Stimulated activated CD4-positive, alpha-beta T cell treated with anti-CD3 and anti-CD28 coated beads, Interleukin-4, amount 100 ng/mL, for 4 hours (primary cell): Measurements from ENCODE around the gene YTHDF1.

ENCODE experiments used
- DNase-seq, 2 experiments: peaks; one replicate each; pipeline ENCODE4 v3.0.0-alpha.2; 2020

Gene YTHDF1

DNA sequence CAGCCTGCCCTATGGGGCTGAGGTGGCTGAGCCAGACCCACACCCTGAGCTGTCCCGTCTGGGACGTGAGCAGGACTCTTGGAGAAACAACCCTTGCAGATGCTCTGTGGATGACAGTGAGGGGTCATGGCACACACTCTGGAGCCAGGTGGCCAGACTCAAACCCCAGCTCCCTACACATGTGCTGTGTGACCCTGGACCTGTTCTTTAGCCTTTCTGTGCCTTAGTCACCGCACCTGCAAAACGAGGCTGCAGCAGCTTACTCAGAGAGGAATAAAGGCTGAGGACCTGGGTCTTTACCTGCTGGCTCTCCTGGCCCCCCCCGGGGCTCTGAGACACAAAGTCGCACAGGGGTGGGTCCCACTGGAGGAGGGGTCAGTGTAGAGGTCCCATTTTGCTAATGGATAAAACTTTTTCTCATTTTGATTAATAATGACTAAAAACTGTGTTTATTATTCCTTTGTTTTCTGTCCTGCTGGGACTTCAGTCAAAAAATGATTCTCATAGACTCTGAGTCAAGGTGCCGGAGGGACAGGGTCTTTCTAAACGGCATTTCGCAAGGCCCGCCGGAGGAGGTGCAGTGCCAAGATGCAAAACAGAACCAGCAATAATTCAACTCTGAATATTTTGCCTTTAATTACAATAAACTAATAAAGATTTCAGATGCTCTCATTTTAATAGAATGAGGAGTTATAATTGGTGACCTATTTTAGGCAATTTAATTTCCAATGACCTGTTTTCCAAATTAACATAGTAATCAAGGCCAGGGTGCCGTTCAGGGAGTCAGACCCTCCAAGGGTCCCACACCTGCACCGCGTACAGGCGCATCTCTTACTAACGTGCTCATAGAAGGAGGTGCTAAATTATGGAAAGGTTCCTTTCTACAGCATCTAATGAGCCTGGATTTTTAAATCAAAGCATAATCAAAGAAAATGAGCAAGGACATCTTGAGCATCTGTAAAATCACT is 62.4 kb downstream of the YTHDF1 start:
- DNase-seq, result no peak

DNA sequence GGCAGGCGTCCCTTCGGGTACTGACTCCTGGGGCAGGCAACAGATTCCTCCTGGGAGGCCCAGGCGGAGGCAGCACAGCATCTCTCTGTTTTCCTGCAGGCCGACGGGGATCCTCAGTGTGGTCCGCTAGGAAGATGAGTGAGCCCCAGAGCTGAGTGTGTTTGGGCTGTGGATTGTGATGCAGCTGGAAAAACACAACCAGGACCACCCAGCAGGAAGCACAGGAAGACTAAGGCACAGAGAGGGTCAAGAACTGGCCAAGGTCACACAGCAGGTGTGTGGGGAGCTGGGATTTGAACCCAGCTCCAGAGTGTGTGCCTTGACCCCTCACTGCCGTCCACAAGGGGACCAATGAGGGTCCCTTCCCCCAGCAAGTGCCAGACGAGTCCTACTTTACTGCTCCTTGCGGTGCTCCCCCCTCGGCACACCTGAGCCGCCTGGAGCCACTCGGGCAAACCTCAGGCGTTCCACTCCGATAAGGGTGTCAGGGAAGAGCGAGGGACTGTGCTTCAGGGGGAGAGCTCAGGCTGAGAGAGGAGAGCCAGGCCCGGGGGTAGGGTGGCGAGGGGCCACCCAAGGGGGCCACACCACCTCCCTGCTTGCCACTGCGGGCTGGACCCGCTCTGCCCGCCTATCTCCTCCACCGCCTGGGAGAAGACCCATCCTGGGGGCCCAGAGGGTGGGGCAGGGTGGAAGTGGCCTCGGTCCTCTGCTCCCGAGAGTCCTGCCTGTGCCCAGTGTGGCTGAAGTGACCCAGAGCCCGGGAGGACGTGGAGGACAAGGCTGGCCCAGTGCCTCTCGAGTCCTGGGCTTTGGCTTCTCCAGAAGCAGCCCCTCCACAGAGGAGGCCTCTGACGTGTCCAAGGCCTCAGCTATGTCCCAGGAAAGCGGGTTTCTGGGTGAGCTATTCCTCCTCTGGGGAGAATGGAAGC is 63.3 kb downstream of the YTHDF1 start:
- no peak for DNase-seq

DNA sequence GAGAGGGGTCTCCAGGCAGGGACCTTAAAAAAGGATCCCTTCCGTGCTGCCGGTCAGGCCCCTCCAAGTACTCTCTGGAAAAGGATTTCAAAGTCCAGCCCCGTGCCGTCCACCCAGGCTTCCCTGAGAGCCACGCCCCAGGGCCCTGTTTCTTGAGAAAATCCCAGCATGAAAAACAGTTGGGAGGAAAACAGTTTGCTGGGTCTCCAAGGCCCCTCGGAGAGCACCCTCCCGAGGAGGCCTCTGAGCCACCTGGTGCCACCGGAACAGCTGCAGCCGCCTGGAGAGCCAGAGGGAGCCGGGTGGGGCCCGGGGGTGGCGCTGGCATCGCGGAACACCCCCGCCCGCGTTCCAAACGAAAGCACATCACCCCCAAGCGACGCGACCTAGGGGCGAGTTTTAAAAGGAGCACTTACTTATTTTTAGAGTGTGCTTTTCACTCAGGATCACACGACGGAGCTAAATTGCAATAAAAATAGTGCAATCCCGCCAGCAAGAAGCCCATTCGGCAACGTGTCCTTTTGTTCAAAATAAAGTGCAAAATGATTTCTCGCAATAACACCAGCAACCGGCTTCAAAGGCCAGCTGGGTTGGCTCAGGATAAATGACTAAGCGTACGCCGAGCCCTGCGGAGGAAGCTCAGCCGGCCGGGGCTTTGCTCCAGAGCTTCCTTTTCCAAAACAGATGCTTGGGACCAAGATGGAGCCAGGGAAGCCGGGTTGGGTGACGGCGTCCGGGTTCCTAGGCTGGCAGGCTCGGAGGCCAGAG is 64.2 kb downstream of the YTHDF1 start:
- no peak for DNase-seq

DNA sequence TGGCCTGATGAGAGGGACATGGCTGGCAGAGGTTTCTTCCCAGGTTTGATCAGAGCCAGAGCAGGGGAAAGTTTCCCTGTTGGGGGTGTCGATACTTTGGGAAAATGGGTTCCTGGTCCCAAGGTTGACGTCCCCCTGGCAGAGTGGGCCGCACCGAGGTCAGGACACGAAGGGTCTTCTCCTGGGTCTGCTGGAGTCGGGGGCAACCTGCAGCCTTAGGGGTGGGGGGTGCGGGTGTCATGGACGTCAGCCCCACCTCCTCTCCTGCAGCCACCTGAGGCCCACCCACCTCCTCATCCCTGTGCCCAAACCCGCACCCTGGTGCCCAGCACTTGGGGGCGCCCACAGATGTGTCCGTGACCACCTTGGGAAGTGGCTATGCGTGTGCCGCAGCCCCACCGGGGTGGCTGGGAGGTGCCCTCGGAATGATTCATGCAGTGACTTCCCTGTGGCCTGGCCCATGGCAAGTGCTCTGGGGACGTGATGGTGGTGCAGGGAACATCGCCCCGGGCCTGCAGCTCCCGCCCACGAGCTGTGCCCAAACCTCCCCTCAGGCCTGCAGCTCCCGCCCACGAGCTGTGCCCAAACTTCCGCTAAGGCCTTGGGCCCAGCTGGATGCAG is 64.9 kb downstream of the YTHDF1 start:
- no peak for DNase-seq

DNA sequence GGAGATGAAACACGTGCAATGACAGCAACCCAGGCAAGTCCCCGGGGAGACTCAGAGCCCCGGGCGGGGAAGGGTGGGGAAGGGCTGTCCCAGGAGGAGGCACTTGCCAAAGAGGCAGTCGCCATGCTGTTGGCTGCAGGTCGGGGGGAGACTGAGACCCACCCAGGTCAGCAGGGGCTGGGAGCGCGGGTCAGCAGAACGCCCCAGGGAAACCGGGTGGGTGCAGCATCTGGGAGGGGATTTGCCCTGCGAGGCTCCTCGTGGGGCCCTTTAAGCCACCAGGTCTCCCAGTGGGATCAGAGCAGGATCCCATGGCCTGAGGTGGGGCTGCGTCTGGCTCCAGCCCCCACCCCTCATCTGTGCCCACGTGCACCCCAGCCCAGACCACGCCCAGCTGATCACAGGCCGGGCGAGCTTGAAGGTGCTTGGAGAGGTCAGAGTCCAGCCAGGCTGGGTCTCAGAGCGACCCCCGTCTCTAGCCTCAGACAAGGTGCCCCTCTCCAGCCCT is 65.5 kb downstream of the YTHDF1 start:
- no peak for DNase-seq

DNA sequence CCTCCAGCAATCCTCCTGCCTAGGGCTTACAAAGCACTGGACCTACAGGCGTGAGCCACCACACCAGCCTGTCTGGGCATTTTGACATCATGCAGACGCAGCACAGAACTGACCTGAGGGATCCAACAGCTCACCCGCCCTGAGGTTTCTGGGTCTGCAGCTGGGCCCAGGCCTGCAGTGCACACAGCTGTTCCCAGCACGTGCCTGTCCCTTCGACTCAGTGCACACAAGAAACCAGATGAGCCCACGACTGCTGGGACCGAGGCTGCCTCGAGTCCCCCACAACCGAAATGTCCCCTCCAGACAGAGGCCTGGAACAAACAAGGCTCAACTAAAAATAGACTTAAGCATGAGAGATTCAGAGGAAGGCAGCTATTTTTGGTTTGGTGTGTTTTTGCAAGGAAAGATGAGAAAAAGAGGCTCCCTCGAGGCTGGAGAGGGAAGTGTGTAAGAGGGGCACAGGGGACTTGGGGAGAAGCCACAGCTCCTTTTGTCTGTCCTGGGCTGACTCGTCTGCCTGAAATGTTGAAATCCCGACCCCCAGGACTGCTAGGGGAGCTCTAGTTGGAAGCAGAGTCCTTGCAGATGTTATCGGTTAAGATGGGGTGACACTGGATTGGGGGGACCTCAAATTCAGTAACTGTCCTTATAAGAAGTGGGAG is 66.3 kb downstream of the YTHDF1 start:
- no peak for DNase-seq

DNA sequence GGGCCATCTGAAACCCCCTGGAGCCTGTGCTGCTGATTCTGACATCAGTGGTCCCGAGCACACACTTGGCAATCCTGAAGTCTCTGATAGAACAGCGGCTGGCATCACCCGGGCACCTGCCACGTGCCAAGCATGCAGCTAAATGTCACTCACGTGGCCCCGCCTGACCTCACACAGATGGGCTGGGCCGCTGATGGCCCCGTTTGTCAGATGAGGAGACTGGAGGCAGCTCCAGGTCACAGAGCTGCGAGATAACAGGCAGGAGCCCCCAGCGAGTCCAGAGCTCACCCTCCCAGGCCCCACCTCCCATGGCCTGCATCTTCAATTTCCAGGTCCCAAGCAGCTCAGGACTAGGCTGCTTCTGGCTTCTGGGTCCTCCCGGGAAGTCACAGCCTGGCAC is 67.2 kb downstream of the YTHDF1 start:
- no peak for DNase-seq

DNA sequence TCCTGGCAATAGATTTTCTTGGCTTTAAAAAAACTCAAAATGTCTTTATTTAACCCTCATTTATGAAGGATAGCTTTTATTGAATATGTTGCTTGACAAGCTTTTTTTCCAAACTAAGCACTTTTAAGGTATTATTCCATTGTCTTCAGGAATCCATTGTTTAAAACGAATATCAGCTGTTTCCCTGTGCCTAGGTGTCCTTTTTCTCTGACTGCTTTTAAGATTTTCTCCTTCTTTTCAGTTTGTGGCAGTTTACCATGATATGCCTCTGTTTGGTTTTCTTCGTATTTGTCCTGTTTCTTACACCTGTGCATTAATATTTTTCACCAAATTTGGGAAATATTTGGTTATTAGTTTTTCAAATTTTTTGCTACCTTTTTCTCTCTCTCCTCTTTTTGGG is 68.4 kb downstream of the YTHDF1 start:
- DNase-seq, result no peak
